ENCODE results near the gene TBC1D10A. TPM values are rescaled to one million over a fixed set of nuclear protein-coding genes. Genes with fewer than 3 reads are reported as not detected.

Gene TBC1D10A
- total and polyA plus RNA-seq, 2 experiments from 2014 or later = 3.3 to 8.8 TPM

DNA sequence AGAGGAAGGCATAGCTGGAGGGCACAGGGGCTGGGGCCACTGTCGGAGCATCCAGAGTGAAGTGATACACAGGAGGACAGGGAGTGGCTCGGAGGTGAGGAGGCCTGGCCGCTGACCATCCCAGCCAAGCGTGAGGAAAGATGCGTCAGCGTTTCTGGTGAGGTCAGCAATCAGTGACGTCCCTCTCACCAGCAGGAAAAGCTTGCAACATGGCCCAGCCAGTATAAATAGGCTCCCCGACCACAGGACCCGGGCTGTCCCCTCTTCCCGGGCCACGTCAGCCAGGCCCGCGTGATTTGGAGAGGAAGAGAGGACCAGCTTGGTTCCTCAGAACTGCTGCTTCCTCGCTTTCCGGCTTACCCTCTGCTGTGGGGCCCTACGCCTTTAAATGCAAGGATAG lies 55.9 kb downstream of the TBC1D10A start:
- Histone ChIP-seq H3K27me3 (ENCODE audit: insufficient read depth) (no peaks in the 10 kb centered on the region), H4K20me1 (replicated peaks; ENCODE audit: insufficient read depth) (no peaks in the 10 kb centered on the region), H3K9me2 (ENCODE audit: insufficient read depth) (no peaks in the 10 kb centered on the region), H3K4me3 (no peak overlapping the region), H3K36me3 (ENCODE audit: insufficient read depth) (no peaks in the 10 kb centered on the region), H3K4me2 (no peak overlapping the region), H3K79me2 (replicated peaks; ENCODE audit: insufficient read depth) (no peaks in the 10 kb centered on the region), H2AFZ (0 out of 2 replicates have a peak overlapping the region, but pooled peaks have one; percentile 47), H3K4me1 (ENCODE audit: insufficient read depth) (no peaks in the 10 kb centered on the region), H3K27ac (ENCODE audit: low read depth) (no peak overlapping the region), H3F3A (replicated peaks; ENCODE audit: low read depth) (no peaks in the 10 kb centered on the region)
- Mint-ChIP-seq H3K27me3 (ENCODE audit: insufficient read depth, low read depth, poor library complexity) (peaks cover 20% of the 10 kb centered on the region), H3K4me3 (no peak overlapping the region), H3K36me3 (ENCODE audit: low read depth) (no peaks in the 10 kb centered on the region), H3K4me1 (peaks cover 2% of the 10 kb centered on the region; the same call in 2 of the 3 replicates), H3K9me3 (no peaks in the 10 kb centered on the region), H3K27ac (no peak overlapping the region)
- no peak for DNase-seq (ENCODE audit: low spot score)
- no peak for ATAC-seq
- TF ChIP-seq CTCF (conservative IDR thresholded peaks at IDR 0.05; ENCODE audit: low read depth in 2 of 2) (no peak), ZNF114 (CRISPR knock-in tag; IDR thresholded peaks at IDR 0.05) (no peak), REST (IDR thresholded peaks at IDR 0.05; ENCODE audit: unreplicated experiment) (no peak), EZH2 (IDR thresholded peaks at IDR 0.05; ENCODE audit: low read depth, unreplicated experiment) (no peak), JUNB (IDR thresholded peaks at IDR 0.05; ENCODE audit: unreplicated experiment) (no peak), STAT1 (IDR thresholded peaks at IDR 0.05; ENCODE audit: unreplicated experiment) (no peak), NANOG (IDR thresholded peaks at IDR 0.05; ENCODE audit: borderline replicate concordance) (no peak), ZNF462 (CRISPR knock-in tag; IDR thresholded peaks at IDR 0.05) (no peak), EZH2phosphoT487 (IDR thresholded peaks at IDR 0.05; ENCODE audit: unreplicated experiment) (no peak), CREB1 (CRISPR knock-in tag; IDR thresholded peaks at IDR 0.05; ENCODE audit: low read depth) (no peak), ZNF331 (CRISPR knock-in tag; IDR thresholded peaks at IDR 0.05; ENCODE audit: low read depth) (no peak), POLR2AphosphoS5 (IDR thresholded peaks at IDR 0.05; ENCODE audit: low read depth) (no peak)
- TF ChIP-seq, protein P1, sequence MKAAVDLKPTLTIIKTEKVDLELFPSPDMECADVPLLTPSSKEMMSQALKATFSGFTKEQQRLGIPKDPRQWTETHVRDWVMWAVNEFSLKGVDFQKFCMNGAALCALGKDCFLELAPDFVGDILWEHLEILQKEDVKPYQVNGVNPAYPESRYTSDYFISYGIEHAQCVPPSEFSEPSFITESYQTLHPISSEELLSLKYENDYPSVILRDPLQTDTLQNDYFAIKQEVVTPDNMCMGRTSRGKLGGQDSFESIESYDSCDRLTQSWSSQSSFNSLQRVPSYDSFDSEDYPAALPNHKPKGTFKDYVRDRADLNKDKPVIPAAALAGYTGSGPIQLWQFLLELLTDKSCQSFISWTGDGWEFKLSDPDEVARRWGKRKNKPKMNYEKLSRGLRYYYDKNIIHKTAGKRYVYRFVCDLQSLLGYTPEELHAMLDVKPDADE (IDR thresholded peaks at IDR 0.05) = no peak
